UCSD-AML1 (cell line): ENCODE results near the gene MIPOL1.
"Not testable (repeated sequence)": the region's sequence is repeated elsewhere in the genome, so short reads cannot be mapped to it uniquely, and the experiment has no call there.

Experiments
- DNase-seq: peaks from one replicate; lab custom pipeline; 2025; ENCODE audit not compliant: unreplicated experiment; lab: John Stamatoyannopoulos, UW

Gene MIPOL1

DNA sequence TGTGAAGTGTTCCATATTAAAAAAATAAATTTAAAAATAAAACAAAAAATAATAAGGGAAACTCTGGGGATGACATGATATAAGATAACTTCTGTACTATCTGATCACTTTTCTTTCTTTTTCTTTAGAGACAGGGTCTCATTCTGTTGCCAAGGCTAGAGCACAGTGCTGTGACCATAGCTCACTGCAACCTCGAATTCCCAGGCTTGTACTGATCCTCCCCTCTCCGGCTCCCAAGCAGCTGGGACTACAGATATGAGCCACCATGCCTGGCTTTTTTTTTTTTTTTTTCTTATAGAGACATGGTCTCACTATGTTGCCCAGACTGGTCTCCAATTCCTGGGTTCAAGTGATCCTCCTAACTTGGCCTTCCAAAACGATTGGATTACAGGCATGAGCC, 10.4 kb upstream of the MIPOL1 start:
- DNase-seq, result no peak

DNA sequence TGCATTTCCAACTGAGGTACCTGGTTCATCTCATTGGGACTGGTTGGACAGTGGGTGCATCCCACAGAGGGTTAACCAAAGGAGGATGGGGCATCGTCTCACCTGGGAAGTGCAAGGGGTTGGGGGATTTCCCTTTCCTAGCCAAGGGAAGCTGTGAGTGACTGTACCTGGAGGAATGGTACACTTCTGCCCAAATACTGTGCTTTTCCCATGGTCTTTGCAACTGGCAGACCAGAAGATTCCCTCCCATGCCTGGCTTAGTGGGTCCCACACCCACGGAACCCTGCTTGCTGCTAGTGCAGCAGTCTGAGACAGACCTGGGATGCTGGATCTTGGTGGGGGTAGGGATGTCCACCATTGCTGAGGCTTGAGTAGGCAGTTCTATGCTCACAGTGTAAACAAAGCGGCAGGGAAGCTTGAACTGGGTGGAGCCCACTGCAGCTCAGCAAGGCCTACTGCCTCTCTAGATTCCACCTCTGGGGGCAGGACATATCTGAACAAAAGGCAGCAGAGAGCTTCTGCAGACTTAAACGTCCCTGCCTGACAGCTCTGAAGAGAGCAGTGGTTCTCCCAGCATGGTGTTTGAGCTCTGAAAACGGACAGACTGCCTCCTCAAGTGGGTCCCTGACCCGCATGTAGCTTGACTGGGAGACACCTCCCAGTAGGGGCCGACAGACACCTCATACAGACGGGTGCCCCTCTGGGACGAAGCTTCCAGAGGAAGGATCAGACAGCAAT, 9.7 kb upstream of the MIPOL1 start:
- not testable (repeated sequence) for DNase-seq

DNA sequence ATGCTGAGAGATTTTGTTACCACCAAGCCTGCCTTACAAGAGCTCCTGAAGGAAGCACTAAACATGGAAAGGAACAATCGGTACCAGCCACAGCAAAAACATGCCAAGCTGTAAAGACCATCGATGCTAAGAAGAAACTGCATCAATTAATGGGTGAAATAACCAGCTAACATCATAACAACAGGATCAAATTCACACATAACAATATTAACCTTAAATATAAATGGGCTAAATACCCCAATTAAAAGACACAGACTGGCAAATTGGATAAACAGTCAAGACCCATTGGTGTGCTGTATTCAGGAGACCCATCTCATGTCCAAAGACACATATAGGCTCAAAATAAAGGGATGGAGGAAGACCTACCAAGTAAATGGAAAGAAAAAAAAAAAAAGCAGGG, 8.0 kb upstream of the MIPOL1 start:
- DNase-seq, result not testable (repeated sequence)

DNA sequence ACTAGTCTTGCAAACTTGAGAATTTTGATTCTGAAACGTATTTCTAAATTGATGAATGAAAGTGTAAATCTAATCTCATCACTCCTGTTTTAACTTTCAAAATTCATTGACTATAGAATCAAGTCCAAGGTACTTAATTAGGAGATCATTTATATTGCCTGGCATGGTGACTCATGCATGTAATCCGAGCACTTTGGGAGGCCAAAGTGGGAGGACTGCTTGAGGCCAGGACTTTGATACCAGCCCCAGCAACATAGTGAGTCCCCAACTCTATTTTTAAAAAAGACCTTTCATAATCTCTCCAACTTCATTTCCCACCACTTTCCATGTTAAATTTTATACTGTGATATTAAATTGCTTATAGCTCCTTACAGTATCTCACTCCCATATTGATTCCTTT, 3.0 kb upstream of the MIPOL1 start:
- no peak for DNase-seq

- DNase-seq, result no peak
Measured at GRCh38 chr14:37195327-37195726, 2.4 kb upstream of the MIPOL1 start.

- no peak for DNase-seq
Measured at GRCh38 chr14:37196604-37197420, 925 bp upstream of the MIPOL1 start.

DNA sequence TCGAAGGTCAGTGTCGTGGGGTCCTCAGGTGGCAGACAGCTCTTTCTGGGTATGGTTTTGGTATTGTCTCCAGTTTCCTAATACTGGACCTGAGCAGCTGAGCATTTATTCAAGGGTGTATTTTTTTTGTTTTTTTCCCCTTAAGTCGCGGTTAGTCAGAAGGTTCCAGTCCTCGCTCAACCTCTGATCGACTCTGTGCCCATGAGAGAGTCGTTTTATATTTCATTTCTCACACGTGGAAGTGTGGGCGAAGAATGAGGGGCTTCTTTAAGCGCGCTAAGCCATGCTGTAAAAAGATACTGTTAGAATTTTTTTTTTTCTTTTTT, 499 bp downstream of the MIPOL1 start:
- no peak for DNase-seq

DNA sequence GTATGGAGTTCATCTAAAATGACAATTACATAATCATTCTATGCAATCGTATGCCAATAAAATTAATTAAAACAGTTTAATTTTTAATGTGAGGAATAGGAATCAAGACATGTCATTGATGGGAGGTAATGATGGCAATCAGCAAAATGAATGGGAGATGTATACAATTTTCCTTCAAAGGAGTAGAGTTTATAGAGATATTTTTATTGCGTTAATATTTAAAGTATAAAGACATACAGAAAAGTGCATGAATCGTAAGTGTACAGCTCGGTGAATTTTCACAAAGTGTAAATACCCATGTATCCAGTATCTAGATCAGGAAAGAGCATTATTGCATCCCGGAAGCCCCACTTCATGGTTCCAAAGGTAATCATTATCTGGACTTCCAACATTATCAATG, 1.2 kb downstream of the MIPOL1 start:
- DNase-seq, result no peak

- no peak for DNase-seq
Measured at GRCh38 chr14:37201724-37202123, 4.0 kb downstream of the MIPOL1 start.

DNA sequence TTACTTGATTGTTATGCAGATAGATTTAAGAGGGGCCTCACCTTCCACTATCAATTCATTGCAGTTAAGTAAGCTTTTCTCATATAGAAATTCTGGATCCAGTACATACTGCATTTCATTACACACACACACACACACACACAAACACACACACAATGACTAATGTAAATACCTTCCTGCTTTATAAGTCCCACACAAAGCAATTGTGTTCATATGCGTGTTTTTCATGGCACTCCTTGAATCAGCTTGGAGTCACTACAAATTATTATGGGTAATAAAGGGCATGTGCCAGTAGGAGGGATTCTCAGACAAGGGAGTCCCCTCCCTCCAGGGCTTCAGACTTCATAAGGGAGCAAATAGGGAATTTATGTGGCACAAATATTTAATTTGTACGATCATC, 4.5 kb downstream of the MIPOL1 start:
- DNase-seq, result no peak

GRCh38 chr14:37202812-37203211, 5.1 kb downstream of the MIPOL1 start:
- DNase-seq, result no peak

DNA sequence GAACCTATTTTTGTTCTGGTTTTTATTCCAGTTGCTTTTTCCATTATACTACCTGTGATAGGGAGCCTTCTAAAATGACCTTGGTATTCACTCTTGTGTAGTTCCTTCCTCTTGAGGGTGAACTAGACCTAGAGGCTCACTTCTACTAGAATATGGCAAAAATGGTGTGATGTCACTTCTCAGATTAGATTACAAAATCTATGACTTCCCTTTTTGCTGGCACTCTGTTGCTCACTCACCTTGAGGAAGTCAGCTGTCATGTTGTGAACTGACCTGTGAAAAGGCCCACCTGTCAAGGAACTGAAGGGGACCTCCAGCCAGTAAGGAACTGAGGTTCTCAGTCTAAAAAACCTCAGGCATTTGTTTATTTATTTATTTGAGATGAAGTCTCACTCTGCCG, 5.7 kb downstream of the MIPOL1 start:
- no peak for DNase-seq

GRCh38 chr14:37205623-37206605, 8.2 kb downstream of the MIPOL1 start:
- not testable (repeated sequence) for DNase-seq

- not testable (repeated sequence) for DNase-seq
Measured at GRCh38 chr14:37209617-37210016, 11.9 kb downstream of the MIPOL1 start.

DNA sequence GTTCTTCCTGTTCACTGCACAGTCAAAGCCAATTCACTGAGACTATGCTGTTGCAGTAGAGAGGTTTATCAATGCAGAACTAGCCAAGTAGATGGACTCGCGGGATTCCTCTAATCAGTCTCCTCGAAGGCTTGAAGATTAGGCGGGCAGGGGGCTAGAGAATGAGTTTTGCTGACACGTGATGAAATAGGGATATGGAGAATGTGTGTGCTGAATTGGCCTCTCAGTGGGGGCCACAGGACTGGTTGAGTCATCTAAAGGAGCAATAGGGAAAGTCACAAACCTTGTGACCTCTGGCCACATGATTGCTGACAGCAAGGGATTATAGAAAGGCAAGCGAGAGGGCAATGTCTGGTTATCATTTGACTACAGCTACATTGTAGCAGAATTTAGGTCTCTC, 12.7 kb downstream of the MIPOL1 start:
- no peak for DNase-seq

DNA sequence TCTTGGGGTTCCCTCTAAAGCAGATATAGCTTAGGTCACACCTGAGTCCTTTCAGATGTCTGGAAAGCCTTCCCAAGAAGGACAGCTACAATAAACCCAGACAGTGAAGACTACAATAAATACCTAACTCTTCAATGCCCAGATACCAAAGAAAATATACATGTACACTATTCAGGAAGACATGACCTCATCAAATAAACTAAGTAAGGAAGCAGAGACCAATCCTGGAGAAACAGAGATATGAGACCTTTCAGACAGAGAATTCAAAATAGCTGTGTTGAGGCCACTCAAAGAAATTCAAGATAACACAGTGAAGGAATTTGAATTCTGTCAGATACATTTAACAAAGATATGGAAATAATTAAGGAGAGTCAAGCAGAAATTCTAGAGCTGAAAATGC, 15.3 kb downstream of the MIPOL1 start:
- no peak for DNase-seq

GRCh38 chr14:37215345-37215744, 17.6 kb downstream of the MIPOL1 start:
- no peak for DNase-seq

DNA sequence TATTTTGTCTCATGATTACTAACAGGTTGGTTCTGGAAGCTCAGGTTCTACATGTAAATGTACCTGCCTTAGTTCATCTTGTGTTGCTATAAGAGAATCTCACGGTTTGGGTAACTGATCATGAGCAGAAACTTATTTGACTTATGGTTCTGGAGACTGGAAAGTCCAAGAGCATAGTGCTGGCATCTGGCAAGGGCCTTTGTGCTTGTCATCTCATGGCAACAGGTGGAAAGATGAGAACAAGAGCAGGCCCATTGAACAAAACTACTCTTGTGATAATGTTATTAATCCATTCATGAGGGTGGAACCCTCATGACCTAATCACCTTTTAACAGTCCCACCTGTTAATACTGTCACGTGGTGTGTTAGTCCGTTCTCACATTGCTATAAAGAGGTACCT, 23.3 kb downstream of the MIPOL1 start:
- no peak for DNase-seq

- DNase-seq, result no peak
Measured at GRCh38 chr14:37223947-37224474, 26.3 kb downstream of the MIPOL1 start.

GRCh38 chr14:37225668-37226067, 27.9 kb downstream of the MIPOL1 start:
- DNase-seq, result not testable (repeated sequence)

DNA sequence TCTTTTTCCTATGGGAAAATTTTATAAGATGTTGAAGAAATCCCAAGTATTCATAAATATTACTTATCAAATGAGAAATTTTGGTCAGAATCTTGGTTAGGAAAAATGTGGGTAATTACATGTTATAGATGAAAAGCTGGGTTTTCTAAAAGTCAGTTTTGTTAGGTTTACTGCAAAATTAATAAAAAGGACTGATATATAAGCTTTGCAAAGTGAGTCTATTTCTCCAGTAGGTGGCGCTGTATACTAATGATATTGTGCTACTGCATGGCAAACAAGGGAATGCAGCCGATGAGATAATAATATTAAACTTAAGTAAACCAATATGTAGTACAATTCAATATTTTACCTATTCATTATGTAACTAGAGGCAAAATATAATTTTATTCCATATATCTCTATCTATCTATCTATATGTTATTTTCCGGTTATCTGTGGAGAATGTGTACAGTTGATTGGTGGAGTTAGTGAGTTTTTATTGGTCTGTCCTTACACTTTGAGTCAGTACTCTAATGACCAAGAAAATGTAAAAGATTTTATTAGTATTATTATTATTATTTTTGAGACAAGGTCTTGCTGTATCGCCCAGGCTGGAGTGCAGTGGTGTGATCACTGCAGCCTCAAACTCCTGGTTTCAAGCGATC, 32.9 kb downstream of the MIPOL1 start:
- no peak for DNase-seq
